Glomerular visceral epithelial cell (primary cell): ENCODE results near the gene NDUFB10.
"Not testable (repeated sequence)": the region's sequence is repeated elsewhere in the genome, so short reads cannot be mapped to it uniquely, and the experiment has no call there.

Source experiments
- DNase-seq: peaks from one replicate; pipeline ENCODE4 v3.0.0-alpha.2; 2016; ENCODE audit errors: extremely low spot score

The NDUFB10 gene

DNA sequence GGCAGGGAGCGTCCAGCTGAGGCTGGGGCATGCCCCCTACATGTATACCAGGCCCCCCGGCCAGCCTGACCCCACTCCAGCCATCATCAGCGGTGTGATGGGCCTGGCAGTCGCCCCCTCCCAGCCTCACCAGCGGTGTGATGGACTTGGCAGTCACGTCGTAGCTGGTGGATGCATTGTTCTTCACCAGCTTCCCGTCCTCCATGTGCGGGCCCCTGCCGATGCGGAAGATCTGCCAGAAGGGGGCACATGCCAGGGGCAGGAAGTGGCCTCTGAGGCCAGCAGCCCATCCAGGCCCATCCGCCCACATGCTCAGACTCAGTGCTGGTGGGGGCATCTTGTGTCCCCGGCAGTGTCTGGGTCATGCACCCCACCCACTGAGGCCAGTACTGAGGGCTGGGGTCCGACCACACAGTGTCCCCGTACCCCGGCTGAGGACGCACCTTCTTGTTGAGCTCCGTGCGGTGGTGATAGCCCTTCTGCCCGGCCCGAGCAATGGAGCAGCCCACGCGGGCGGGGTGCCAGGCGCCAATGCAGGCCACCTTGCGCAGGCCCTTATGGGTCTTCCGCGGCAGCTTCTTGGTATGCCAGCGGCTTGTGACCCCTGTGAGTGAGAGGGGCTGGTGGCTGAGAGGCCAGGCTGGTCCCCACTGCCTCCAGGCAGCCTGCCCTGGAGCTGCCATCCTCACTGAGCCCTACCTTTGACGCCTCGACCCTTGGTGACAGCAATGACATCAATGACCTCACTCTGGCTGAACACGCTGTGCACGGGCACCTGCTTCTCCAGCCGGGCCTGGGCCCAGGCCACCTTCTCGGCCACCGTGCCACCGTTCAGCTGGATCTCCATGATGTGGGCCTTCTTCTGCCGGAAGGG is 12.6 kb upstream of the NDUFB10 start:
- DNase-seq: no peak

DNA sequence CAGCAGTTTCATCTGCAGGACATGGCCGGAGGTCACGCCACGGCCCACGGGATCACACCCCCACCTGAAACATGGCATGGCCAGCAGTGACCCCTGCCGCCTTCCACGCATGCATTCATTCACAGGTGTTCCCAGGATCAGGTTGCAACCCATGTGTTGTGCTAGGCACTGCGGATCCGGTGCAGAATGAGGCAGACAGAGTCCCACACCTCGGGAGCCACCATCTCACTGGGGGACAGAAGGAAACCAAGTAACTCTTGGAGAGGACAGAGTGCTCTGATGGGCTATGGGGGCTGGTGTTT is 12.0 kb upstream of the NDUFB10 start:
- DNase-seq: no peak

DNA sequence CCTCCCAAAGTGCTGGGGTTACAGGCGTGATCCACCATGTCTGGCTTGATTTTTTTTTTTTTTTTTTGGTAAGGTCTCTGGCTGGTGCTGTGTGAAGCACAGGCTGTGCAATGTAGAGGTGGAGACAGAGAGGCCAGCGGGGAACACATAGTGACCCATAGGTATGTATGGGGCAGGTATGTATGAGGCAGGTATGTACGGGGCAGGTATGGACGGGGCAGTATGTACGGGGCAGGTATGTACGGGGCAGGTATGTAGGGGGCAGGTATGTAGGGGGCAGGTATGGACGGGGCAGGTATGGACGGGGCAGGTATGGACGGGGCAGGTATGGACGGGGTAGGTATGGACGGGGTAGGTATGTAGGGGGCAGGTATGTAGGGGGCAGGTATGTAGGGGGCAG is 9.8 kb upstream of the NDUFB10 start:
- no peak for DNase-seq

DNA sequence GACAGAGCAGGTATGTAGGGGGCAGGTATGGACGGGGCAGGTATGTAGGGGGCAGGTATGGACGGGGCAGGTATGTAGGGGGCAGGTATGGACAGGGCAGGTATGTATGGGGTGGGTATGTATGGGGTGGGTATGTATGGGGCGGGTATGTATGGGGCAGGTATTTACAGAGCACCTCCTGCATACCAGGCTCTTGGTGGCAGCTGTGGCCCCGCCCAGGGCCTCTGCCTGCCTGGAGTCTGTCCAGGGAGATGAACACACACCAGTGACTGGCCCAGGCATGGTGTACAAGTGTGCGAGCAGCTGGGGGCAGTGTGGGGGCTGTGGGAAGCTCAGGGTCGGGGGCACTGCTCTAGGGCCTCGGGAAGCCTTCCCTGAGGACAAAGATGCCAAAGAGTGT is 9.3 kb upstream of the NDUFB10 start:
- no peak for DNase-seq

DNA sequence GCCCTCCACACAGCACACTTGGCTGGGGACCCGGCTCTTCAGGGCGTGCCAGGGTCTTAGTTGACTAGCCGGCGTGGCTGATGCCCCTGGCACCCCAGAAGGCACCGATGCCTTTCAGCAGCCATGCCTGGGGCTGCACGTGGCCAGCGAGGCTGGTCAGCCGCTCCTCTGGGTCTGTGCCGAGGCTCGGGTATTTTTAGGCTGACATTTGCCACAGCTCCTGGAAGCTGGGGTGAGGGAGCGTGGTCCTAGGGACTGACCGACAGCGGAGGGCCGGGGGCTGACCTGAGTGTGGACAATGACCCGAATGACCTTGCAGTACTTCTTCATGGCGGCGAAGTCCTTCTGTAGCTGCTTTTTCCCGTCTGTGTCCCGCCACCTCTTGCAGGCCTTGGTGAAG is 8.8 kb upstream of the NDUFB10 start:
- no peak for DNase-seq

DNA sequence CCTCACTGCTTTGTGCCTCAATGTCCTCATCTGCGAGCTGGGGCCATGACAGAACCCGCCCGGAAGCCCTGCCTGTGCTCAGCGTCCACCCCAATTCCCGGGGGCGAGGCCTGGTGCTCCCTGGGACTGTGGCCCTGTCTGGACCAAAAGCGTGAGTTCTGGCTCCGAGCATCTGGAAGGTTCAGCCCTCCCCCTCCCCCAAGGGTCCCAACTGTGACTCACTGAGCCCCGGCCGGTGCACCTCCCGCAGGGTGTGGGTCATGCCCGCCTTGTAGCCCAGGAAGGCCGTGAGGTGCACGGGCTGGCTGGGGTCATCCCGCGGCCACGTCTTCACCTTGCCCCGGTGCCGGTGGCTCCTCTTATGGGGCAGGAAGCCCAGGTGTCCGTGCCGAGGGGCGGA is 5.6 kb upstream of the NDUFB10 start:
- DNase-seq: no peak

DNA sequence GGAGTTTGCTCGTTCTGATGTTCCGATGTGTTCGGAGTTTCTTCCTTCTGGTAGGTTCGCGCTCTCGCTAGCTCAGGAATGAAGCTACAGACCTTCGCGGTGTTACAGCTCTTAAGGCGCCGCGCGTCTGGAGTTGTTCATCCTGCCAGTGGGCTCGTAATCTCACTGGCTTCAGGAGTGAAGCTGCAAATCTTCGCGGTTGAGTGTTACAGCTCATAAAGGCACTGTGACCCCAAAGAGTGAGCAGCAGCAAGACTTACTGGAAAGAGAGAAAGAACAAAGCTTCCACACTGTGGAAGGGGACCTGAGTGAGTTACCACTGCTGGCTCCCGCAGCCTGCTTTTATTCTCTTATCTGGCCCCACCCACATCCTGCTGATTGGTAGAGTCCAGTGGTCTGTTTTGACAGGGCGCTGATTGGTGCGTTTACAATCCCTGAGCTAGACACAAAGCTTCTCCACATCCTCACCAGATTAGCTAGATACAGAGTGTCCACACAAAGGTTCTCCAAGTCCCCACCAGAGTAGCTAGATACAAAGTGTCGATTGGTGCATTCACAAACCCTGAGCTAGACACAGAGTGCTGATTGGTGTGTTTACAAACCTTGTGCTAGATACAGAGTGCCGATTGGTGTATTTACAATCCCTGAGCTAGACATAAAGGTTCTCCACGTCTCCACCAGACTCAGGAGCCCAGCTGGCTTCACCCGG is 1.8 kb upstream of the NDUFB10 start:
- not testable (repeated sequence) for DNase-seq

DNA sequence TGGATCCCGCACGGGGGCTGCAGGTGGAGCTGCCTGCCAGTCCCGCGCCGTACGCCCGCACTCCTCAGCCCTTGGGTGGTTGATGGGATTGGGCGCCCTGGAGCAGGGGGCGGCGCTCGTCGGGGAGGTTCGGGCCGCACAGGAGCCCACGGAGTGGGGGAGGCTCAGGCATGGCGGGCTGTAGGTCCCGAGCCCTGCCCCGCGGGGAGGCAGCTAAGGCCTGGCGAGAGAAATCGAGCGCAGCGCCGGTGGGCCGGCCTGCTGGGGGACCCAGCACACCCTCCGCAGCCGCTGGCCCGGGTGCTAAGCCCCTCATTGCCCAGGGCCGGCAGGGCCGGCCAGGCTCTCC is 1.2 kb upstream of the NDUFB10 start:
- not testable (repeated sequence) for DNase-seq

DNA sequence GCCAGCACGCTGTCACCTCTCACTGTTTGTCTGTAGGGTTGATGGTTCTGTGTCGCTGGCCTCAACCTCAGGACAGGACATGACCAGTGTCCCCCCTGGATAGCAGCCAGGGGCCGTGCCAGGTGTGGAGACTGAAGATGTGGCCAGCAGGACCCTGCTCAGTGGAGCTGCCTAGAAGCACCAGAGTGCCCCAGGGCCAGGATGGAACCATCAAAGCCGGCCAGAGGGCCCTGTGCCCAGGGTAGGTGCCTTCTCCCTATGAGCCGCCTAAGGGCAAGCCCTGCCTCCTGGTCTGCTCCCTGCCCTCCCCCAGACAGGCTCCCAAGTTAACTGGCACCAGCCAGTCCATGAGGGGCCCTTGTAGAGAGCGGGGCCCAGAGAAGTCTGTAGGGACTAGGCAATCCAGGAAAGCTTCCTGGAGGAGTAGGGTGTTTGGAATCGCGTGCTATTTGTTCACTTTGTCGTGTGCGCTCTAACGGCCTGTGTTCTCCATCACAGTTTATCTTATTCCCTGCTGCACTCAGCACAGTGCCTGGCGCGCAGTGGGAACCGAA is 546 bp upstream of the NDUFB10 start:
- no peak for DNase-seq

DNA sequence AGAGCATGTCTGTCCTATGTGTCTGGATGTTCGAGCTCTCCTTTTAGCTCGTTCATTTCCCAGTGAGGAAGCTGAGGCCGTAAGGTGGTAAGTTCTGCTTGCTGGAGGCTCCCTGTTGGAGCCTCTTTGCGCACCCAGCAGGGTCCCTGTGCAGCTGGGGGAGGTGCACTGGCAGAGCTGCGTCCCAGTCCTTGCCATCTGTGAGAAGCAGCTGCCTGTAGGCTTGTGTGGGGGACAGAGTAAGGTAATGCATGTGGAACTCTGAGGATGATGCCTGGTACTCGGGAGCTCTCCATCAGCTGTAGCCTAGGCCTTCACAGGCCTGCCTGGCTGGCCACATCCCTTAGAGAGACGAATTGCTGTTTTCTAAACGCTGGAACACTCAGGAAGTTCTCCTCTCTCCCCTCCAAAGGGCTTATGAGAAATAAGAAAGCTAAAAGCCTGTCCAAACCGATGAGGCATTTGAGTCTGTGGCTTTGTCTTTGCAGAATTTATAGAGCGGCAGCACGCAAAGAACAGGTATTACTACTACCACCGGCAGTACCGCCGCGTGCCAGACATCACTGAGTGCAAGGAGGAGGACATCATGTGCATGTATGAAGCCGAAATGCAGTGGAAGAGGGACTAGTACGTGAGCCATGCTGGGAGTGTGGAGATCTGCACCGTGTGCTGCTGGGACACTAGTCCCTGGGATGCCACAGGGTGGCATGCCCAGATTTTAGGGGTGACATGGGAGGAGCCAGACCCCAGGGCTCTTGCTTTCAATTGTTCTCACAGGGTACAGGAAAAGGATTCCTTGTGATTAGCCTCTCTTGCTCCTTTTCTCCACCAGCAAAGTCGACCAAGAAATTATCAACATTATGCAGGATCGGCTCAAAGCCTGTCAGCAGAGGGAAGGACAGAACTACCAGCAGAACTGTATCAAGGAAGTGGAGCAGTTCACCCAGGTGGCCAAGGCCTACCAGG is 1.6 kb downstream of the NDUFB10 start:
- DNase-seq: peak; percentile 53

DNA sequence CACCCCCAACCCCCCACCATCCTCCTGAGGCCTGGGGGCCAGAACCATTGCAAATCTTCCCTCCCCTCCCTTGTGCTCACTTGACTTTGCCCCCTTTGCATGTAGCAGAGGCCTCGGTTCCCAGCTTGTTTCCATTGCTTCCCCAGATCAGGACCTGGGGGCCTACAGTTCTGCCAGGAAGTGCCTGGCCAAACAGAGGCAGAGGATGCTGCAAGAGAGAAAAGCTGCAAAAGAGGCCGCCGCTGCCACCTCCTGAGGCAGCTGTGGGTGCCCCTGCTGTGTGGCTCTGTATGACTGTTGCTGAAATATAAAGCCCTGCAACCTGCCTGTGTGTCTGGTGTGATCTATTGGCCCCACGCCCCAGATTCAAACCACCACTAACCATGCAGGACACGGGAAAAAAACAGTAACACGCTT is 2.3 kb downstream of the NDUFB10 start:
- no peak for DNase-seq

DNA sequence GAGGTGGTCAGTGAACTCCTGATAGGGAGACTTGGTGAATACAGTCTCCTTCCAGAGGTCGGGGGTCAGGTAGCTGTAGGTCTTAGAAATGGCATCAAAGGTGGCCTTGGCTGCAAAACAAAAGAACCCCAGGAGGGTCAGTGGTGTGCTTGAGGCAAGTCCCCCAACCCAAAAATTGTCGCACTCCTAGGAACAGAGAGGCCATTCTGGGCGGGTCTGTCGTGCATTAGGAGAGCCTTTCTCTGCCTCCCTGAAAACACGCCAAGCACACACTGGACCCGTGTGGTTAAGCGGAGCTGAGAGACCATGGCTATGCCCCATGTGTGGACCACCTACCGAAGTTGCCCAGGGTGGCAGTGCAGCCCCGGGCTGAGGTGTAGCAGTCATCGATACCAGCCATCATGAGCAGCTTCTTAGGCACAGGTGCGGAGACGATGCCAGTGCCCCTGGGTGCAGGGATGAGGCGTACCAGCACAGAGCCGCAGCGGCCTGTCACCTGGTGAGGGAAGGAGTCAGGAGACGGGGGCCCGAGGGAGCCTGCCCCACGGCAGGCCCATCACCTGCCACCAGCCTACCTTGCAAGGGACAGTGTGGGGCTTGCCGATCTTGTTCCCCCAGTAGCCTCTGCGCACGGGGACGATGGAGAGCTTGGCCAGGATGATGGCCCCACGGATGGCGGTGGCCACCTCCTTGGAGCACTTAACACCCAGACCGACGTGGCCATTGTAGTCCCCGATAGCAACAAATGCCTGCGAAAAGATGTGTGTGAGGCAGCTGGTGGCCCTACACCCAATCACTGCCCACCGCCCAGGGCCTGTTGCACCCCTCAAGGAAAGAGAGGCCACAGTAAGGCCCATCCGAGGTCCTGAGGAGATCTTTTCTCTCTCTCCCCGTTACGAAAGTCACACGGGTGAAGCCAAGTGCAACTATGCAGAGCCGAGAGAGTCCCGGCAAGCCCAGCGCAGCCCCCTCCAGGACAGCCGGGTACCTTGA is 3.1 kb downstream of the NDUFB10 start:
- DNase-seq: not testable (repeated sequence)

DNA sequence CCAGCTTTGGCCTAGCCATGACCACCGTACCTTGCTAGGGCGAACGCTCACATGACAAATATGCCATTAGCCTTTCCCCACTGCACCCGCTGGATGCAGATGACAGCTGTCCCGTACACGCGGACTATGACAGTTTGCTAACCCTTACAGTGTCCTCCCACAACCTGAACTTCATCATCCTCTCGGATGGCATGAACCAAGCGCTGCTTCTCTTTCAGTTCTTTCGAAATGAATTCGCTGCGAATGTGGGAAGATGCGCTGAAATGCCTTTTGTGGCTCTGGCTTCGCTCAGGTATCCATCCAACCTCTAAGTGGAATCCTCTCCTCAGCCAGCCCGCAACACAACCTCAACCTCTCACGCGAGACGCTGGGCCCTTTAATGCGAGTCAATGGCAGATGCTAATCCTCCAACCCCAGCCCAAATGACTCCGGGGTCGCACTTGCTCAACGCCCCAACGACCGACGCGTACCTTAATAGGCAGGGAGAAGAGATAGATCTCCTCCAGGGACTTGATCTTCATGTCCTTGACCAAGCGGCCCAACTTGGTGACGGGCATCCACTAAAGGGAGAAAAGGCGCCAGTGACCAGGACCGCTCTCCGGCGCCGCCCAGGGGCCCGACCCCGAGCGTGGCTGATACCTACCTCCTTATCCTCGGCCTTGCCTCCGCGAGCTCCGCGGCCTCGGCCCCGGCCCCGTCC is 4.6 kb downstream of the NDUFB10 start:
- no peak for DNase-seq

DNA sequence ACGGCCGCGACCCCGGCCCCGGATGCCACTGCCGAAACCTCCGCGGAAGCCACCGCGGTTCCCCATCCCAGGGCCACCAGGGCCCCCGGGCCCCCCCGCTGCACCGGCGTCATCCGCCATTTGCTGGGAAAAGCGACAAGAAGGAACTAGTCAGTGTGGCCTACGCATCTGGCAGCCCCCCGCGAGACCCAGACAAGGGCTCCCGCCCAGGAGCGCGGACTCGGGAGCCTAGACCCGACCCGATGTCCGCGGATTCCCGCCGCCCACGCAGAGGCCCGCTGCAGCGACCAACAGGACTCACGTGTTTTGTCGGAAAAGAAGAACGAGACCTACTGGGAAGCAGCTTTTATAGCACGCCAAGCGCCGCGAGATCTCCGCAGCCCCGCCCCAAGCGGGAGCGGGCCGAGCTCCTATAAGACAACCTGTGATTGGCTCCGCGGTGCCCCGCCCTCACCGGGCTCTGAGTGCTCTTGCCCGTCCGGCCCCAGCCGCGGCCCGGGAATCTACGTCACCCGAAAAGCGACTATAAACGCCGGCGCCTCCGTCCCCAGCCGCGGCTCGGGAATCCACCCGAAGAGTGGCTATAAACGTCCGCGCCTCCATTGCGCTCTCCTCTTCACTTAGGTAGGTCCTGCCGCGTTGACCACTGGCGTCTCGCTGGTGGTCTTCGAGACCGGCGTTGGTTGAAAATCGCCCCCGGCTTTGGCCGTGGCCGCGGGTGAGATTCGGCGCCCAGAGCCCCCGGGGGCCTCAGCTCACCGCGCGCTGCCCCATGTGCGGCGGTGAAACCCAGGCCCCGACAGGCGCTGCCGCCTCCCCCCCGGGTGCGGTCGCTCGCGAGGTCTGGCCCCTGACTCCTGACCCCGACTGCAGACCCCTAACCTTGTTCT is 5.4 kb downstream of the NDUFB10 start, which contains the start of gene RPS2:
RPS2 (minus strand) TSS at position 321 of the 890 bp plus-strand sequence; CDS start at position 120, 201 bp downstream.
- DNase-seq: peak; percentile 98

DNA sequence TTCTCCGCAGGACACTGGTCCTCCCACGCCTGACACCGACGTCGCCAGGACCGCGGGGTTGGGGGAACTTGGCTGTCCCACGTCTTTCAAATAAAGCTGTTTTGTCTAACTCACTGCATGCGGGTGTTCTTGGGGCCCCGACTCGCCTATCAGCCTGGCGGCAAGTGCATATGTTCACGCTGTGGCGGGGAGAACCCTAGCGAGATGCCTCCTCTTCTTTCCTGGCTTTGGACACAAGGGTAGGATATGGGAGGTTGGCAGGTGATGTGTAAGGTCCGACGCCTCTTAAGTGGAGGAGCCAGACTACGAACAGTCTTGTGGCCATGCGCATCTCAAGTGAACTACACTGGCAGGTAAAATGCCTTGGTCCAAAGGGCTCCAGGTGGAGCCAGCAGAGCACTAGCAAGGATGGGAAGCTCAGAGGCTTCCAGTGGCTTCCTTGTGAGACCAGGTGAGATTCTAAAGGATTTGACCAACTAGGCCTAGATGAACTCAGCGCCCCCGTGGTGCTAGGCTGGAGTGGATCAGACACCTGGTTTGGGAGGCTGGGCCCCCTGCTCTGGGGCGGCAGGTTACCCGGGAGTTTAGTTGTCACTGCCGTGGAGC is 6.2 kb downstream of the NDUFB10 start:
- DNase-seq: no peak

DNA sequence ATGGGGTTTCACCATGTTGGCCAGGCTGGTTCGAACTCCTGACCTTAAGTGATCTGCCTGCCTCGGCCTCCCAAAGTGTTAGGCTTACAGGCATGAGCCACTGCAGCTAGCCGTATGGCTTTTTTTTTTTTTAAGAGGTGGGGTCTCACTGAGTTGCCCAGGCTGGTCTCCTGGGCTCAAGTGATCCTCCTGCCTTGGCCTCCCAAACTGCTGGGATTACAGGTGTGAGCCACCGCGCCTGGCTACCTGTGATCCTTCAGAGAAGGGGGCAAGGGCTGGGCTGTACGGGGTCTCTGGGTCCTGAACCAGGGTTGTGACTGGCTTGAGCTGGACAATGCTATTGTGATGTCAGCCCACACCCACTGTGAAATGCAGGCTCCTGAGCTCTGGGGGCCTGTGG is 7.1 kb downstream of the NDUFB10 start, which contains the start of gene RNF151:
RNF151 (plus strand) TSS at position 397 of the 400 bp plus-strand sequence. CDS start 26 bp downstream, outside the sequence.
- DNase-seq: no peak

DNA sequence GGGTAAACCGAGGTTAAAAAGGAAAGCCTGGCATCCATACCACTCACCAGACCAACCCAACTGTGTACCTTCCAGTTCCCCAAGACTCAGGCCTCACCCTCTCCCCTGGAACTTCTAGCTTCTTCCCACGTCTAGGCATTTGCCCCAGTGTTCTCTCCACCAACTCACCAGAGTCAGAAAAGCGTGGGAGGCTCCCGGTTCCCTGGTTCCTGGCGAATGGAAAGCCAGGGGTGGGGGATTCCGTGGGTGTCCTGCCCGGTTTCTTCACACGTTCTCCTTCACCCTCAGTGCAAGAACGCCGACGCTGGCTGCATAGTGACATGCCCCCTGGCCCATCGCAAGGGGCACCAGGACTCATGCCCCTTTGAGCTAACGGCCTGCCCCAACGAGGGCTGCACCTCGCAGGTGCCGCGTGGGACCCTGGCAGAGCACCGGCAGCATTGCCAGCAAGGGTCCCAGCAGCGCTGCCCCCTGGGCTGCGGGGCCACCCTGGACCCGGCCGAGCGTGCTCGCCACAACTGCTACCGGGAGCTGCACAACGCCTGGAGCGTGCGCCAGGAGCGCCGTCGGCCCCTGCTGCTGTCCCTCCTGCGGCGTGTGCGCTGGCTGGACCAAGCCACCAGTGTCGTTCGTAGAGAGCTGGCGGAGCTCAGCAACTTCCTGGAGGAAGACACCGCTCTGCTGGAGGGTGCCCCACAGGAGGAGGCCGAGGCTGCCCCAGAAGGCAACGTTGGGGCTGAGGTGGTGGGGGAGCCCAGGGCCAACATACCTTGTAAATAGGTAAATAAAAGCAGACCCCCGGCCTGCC is 9.0 kb downstream of the NDUFB10 start:
- no peak for DNase-seq
